ENCODE results near the gene SERPINA12.

DNA sequence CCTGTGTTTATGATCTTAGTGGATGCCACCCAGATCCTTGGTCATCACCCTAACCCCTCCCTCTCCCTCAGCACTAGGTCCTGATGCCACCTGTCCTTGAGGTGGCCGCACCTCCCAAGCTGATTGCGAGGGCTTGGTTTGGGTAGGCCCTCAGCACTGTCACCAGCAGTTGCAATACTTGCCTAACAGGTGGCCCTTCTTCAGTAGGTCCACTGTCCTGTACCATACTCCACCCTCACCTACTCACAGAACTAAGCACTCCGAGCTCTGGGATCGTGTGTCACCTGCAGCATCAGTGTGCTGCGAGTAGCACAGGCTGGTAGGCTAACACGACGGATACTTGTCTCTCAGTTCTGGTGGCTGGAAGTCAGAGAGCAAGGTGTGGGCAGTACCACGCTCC, 14.0 kb upstream of the SERPINA12 start:
- no peak for TF ChIP-seq YY1 (IDR thresholded peaks at IDR 0.05; ENCODE audit: insufficient read depth, insufficient read length)
- TF ChIP-seq ZNF274 (IDR thresholded peaks at IDR 0.05; ENCODE audit: low read depth, low read length), result no peak
- TF ChIP-seq SUZ12 (IDR thresholded peaks at IDR 0.05; ENCODE audit: extremely low read depth, insufficient read depth, insufficient read length), result no peak
